Globus pallidus (tissue), 1 donor: Measurements from ENCODE around the gene PRDX2.

Source experiments
- DNase-seq: peaks from one replicate; pipeline ENCODE4 v3.0.0-alpha.2; 2015; ENCODE audit warnings: low spot score

Gene PRDX2

DNA sequence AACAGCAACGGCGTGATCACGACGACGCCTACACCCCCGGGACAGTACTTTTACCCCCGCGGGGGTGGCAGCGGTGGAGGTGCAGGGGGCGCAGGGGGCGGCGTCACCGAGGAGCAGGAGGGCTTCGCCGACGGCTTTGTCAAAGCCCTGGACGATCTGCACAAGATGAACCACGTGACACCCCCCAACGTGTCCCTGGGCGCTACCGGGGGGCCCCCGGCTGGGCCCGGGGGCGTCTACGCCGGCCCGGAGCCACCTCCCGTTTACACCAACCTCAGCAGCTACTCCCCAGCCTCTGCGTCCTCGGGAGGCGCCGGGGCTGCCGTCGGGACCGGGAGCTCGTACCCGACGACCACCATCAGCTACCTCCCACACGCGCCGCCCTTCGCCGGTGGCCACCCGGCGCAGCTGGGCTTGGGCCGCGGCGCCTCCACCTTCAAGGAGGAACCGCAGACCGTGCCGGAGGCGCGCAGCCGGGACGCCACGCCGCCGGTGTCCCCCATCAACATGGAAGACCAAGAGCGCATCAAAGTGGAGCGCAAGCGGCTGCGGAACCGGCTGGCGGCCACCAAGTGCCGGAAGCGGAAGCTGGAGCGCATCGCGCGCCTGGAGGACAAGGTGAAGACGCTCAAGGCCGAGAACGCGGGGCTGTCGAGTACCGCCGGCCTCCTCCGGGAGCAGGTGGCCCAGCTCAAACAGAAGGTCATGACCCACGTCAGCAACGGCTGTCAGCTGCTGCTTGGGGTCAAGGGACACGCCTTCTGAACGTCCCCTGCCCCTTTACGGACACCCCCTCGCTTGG, 9.3 kb downstream of the PRDX2 start:
- peak; percentile 63 for DNase-seq

DNA sequence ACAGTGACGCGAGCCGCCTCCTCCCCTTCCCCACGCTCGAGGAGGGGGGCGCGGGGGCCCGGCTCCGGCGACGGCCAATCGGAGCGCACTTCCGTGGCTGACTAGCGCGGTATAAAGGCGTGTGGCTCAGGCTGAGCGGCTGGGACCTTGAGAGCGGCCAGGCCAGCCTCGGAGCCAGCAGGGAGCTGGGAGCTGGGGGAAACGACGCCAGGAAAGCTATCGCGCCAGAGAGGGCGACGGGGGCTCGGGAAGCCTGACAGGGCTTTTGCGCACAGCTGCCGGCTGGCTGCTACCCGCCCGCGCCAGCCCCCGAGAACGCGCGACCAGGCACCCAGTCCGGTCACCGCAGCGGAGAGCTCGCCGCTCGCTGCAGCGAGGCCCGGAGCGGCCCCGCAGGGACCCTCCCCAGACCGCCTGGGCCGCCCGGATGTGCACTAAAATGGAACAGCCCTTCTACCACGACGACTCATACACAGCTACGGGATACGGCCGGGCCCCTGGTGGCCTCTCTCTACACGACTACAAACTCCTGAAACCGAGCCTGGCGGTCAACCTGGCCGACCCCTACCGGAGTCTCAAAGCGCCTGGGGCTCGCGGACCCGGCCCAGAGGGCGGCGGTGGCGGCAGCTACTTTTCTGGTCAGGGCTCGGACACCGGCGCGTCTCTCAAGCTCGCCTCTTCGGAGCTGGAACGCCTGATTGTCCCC, 10.1 kb downstream of the PRDX2 start, which contains the start of gene JUNB:
JUNB (plus strand) TSS at position 142 of the 706 bp plus-strand sequence; CDS start at position 428, 286 bp downstream.
- DNase-seq = peak; percentile 97

DNA sequence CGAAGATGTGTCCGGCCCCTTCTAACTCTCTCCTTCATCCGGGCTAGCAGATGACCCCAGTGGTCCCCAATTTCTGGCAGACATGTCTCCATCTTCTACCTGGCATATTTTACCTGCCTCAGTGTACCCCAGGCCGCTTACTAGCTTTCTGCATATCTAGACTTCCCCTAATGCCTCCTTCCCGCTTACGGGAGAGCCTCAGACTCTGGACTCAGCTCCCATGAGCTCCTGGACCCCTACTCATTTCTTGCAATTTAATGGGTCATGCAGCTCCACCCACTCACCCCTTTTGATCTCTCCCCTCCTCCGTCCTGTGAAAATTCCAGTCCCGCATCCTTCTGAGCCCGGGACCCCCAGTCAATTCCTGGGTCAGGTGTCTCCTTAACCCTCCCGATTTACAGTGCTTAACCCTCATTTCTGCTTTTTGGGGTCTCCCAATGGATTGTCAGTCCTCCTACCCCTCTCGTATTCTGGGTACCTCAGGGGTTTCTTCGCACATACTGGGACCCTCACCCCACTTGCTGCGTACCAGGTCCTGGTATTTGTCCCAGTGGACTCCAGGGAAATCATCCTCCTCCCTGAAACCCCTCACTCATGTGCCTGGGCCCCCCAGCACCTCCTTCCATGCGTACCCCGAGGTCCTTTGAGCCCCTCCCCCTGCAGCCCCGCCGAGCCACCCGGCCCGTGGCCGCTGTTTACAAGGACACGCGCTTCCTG, 10.8 kb downstream of the PRDX2 start:
- no peak for DNase-seq

DNA sequence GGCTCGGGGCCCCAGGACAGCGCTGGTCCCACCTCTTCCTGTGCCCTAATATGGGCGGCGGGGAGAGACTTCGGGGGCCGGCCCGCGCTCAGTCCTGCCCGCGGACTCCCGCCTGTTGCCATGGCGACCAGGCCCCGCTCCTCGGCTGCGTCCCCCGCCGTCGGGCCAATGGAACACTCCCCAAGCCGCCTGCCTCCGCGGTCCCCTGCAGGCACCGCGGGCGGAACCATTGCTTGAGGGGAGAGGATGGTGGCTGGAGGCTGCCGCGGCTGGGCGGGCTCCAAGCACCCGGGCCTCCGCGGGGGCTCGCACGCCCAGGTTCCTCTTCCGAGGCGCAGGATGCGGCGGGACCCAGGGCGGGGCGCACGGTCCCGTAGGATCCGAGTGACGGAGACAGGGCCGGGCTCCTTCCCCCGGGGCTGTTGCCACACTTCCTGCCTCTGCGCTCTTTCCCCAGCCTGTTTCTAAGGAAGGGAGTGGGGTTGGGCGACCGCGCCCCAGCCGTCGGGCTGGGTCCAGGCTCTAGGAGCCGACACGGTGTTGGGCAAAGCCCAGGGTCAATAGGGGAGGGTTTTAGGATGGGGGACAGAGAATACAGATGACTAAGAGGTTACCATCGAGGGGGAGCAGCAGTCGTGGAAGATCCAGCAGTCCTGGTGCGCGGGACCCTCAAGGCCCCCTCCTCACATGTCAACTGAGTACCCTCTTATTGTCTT, 11.5 kb downstream of the PRDX2 start:
- peak; percentile 94 for DNase-seq

DNA sequence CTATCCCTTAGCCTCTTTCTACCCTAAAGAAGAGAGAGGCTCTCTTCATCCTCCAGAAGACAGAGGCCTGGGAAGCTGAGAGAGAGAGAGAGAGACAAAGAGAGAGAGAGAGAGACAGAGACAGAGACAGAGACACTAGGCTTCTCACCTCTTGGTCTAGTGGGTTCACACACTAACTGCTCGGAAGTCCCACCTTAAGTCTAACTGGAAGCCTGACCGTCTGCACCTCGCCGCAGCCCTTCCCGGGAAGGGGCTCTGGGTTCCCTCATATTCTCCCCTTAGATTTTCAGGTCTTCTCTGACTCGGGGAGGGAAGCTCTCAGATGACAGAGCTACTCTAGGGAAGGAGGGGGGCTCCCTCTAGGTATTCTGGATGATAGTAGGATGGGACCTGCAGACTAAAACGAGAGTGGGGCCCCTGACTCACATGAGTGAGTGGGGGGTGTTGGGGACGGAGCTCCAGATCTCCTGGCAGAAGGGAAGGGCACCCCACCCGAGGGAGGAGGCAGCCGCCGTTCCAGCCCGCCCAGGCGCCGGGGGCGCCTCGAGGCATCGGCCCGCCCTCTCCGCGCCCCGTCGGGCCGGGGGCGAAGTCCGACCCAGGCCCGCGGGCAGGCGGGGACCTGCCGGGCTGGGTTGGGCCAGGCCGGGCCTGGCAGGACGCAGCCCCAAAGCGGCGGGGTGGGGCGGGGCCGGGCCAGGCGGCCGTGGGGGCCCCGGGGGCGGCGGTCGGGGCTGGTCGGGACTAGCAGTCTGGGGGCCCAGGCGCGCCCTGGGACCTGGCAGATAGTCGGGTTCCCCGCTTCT, 12.3 kb downstream of the PRDX2 start:
- DNase-seq = no peak

DNA sequence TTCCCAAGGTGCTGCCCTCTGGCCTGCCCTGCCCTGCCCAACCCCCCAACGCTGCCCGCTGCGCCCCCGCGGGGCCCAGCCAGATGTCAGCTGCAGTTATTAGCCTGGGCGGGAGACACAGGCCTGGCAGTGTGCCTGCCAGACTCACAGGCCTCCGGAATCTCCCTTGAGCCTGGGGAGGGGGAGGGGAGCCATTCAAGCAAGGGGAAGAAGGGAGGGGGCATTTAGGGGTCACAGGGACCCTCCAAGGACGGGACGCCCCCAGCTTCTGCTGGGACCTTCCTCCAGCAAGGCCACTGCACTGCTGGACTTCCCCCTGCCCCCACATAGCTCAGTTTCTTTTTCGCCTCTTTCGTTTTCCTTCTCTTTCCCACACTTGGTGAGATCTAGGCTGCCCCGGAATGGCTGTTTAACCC, 12.9 kb downstream of the PRDX2 start:
- DNase-seq = peak; percentile 75

DNA sequence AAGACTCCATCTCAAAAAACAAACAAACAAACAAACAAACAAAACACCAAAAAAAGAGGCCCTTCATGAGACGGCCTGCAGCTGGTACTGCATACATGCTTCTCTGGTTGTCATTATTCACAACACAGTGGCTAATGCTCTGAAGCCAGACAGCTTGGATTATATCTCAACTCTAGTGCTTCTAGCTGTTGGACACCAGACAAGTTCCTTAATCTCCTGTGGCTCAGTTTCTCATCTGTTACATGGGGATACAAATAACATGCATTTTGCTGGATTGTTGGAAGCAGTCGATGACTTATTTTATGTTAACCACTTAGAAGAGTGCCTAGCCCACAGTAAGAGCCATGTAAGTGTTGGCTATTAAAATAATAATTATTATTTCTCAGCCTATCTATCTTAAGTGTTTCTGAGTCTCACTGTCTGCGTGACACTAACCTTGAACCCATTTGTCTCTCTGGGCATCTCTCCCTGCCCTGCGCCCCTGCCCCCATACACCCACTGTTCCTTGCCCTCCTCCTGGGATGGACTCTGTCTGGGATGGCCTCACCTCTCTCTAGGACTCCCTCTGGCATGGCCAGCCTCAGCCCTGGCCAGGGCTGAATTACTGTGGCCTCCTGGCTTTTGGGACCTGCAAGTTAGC, 13.4 kb downstream of the PRDX2 start:
- DNase-seq = no peak

DNA sequence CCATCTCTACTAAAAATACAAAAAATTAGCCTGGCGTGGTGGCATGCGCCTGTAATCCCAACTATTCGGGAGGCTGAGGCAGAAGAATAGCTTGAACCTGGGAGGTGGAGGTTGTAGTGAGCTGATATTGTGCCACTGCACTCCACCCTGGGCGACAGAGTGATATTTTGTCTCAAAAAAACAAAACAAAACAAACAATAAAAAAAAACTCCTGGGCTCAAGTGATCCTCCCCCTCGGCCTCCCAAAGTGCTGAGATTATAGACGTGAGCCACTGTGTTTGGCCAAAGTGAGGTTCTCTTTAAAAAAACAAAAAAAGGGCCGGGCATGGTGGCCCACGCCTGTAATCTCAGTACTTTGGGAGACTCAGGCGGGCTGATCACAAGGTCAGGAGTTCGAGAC, 14.1 kb downstream of the PRDX2 start:
- no peak for DNase-seq

DNA sequence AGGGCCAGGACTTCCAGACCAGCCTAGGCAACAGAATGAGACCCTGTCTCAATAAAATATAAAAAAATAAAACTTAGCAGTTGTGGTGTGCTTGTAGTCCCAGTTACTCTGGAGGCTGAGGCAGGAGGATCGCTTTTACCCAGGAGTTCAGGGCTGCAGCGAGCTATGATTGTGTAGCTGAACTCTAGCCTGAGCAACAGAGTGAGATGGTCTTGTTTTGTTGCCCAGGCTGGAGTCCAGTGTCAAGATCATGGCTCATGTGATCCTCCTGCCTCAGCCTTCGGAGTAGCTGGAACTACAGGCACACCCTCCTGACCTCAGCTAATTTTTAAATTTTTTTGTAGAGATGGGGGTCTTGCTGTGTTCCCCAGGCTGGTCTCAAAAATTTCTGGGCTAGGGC, 14.6 kb downstream of the PRDX2 start:
- no peak for DNase-seq

DNA sequence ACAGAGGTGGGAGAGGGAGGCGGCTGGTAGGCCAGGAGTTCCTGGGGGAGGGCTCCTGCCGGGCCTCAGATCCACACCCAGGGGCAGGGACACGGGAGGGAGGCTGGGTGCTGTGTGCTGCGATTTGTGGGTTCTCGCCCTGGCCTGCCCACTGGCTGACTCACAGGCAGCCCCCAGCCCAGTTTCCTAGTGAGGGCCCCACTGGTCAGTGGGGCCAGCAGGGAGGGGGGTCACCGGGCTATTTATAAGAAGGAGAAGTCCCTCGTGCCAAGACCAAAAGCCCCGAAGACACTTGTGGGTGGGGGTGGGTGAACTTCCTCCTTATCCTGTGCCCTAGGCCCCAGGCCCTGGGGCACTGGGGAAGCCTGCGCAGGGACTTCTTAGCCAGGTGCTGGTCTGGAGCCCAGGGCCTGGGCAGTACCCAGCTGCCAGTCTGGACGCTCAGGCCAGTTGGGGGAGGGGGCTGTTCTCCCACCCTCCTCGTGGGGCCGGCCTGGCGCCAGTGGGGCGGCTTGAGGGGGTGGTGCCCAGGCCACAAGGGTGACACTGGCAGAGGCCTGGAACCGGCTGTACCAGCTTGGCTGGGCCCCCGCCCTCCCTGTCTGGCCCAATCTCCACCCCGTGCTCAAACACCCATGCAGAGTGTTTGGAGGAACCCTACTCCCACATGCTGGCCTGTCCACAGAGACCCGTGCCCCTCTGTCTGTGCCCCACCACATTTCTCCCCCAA, 15.3 kb downstream of the PRDX2 start:
- peak; percentile 73 for DNase-seq

DNA sequence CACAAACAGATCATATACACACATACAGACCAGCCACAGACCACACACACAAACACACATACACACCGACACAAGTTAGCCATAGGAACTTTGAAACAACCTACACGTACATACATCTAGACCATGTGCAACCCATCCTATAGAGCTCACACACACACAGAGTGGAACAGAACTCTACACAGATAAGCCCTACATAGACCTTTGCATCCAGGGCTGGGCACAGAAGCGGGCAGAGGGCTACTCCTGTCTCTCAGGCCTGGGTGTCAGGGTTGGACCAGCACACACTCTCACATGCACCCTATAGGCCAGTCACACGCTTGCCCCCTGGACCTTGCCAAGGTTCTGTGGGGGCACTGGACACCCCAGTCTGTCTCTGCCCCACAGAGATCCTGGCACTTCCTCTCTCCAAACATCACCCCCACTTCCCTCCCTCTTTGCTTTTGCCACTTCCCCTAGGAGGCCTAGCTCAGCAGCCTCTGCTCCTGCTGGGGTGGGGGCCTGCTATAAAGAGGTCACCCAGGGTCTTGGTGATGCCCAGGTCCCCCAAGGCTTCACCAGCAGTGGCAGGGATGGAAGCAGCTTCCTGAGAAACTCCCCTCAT, 16.1 kb downstream of the PRDX2 start:
- DNase-seq = no peak

DNA sequence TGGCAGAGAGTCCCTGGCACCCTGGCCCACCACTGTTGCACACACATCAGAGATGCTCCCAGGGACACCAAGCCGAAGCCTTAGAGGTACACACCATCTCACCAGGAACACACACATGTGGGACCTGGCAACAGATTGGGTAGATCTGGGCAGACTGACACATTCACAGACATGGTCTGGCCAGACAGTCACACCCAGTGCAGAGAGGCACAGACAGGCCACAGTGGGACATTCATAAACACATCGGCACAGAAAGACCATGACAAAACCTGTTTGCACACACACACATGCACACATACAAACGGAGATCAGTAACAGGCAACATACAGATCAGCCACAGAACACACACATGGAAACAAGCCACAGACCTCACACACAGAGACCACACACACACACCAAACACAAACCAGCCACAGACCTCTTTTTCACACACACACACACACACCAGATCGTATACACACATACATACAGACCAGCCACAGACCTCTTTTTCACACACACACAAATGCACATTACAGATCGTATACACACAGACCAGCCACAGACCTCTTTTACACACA, 16.6 kb downstream of the PRDX2 start:
- DNase-seq = no peak

DNA sequence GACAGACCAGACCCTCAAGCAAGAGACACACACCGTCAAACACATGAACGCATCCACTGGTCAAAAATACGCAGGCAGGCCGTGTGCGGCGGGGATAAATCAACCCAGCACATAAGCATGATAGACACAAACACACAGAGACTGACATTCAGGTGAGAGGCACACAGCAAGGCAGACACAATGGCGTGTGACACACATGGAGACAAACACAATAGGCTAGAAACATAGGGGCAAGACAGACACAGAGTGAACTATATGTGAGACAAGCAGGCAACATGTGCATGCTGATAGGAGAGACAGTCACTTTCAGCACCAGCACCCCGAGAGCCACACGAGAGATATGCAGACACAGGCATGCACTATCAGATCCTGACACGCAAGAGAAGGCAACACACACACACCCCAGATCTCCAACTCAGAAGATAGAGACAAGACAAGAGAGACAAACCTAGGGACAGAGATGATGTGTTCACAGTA, 17.2 kb downstream of the PRDX2 start:
- DNase-seq = no peak

DNA sequence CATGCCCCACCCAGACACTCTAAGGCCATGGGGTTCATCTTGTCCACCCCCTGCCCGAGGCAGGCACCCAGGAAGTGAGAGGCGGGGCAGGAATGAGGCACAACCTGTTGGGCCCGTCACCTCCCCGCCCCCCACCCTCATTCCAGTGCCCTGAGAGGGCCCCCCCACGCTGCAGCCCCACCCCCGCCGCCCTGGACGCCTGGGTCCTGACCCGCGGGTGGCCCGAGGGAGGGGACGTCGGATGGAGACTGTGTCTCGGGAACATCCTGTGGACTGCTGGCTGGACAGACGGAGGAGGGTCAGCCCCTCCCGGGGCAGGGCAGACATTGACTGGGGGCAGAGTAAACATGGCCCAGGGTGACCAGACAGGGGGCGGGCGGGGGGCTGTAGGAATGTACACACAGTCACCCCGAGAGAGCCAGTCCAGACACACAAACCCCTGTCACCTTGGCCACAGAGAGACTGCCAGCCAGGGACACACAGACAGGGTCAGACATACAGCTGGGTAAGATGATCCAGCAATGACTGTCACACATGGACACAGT, 17.7 kb downstream of the PRDX2 start:
- no peak for DNase-seq

DNA sequence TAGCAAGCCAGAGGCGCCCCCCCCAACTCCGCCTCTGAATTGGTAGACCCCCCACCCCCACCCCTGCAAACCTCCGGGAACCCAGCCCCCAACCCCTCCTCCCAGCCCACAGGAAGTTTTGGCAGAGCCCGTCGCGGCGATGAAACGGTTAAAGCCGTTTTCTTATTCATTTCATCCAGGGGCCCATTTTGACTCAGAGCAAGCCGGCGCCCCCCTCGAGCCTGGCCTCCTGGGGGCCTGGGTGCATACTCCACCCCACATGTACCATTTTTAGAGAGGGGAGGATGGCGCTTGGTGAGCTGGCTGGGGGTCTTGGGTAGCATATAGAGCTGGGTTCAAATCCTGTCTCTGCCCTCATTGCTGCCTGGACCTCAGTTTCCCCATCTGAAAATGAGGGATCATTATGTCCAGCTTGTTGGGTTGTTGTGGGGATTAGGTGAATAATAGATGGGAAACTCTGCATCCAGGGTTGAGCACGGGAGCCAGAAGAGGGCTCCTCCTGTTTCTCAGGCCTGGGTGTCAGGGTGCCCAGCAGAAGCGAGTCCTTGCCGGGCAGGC, 18.2 kb downstream of the PRDX2 start:
- DNase-seq = no peak

DNA sequence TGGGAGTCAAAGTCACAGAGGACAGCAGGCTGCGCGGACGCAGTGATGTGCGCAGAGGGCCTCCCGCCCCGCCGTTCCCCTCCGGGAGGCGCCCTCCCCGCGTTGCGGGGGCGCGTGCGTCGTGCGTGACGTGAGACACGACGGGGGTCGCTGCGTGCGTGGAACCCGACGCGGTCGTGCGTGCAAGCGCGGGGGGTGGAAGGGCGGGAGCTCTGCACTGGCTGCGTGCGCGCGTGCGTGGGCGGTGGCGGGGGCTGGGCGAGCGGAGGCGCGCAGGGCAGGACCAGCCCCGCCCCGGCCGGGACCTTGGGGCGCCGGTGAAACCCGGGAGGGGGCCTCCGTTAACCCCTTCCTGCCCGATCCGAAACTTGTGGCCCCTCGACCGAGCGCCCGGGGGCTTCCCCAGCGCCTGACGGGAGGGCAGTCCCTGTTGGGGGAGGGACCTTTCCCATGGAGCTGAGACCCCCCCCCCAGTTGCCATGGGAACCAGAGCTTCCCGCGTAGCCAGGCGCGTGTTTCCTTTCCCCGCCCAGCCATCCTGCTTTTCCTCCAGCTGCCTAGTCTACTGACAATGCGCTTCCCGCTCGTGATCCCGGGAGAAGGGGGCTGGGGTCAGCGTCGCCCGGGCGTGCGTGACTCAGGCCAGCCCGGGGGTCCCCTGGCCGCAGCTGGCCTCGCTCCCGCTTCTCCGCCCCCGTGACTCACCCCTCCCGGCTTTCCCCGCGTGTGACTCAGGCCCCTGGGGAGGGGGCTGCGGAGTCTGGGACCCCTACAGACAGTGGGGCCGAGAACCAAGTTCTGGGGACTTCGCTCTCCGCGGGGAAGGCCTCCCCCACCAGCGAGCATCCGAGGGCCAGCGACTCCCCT, 18.9 kb downstream of the PRDX2 start:
- peak; percentile 87 for DNase-seq

DNA sequence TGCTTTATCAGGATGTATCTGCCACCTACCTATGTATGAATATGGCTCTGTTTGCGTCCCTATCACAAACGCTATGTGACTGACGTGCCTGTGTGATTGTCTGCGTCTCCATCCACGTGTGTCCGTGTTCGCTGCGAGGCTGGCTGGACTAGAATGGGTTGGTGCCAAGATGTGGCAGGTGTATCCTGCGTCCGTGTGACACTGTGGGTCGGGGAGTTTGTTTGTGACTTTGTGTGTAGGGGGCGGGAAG, 19.5 kb downstream of the PRDX2 start:
- no peak for DNase-seq
